GM12872 (cell line): Measurements from ENCODE around the gene SALL4.

Experiments used
- CTCF ChIP-seq: IDR thresholded peaks from 3 replicates; pipeline ENCODE4 v1.5.1; 2011; ENCODE audit warnings: low read depth, mild to moderate bottlenecking, low read length, moderate library complexity; ENCODE audit not compliant: insufficient read depth

SALL4 gene

GRCh38 chr20:51811514-51812128 lies 9.3 kb upstream of the SALL4 start:
- no peak for TF ChIP-seq CTCF

GRCh38 chr20:51811042-51811355 lies 8.7 kb upstream of the SALL4 start:
- TF ChIP-seq CTCF, result no peak

DNA sequence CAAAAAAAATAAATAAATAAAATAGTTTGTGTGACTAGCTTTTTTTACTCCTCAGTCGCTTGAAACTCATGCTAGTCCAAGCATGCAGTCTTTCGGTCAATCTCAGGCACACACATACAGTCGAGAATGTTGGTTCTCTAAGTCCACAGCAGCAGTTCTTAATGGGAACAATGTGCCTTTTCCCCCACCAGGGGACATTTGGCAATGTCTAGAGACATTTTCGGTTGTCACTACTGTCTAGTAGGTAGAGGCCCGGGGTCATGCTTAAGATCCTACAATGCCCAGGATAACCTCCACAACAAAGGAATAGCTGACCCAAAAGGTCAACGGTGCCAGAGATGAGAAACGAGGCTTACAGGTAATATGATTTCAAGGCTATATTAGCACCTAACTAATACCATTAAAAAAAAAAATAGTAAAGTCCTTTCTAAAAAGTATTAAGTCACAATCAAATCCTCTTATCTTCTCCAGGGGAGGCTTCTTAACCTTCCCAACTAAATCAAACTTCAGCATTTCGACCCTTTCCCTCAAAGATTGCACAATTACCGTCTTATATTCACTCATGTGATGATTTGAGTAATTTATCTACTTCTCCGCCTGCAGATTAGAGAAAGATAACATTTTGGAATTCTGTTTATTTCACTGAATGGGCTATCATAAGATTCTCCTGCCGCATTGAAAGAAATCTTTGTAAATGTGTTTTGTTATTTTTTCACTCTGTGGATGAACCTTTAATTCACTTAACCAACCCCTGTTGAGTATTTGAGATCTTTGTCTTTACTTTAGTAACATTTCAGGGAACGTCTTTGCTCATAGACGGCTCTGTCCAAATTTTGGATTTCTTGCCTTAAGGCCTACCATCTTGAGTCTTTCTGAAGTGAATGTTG lies 8.1 kb upstream of the SALL4 start:
- TF ChIP-seq CTCF, result no peak; the same call in 2 of the 3 replicates

DNA sequence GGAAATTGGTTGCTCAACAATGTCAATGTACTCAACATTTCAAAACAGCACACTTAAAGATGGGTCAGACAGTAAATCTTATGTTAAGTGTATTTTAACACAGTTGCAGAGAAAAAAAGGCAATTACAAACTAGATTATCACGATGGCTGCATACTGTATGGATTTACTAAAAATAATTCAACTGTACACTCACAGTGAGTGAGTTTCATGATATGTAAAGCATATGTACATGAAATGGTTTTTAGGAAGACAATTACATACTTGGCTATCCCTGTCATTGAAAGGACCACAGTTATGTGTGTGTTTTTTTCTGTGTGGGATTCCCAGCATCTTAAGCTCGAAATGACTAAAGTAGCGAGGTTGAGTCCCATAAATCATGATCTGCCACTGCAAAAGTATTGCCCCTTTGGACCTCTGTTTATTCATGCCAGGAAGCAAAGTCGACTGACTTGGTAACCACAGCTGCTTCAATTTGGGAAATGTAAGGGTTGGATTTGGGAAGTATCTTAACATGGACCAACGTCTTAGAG lies 5.5 kb upstream of the SALL4 start:
- no peak for TF ChIP-seq CTCF

DNA sequence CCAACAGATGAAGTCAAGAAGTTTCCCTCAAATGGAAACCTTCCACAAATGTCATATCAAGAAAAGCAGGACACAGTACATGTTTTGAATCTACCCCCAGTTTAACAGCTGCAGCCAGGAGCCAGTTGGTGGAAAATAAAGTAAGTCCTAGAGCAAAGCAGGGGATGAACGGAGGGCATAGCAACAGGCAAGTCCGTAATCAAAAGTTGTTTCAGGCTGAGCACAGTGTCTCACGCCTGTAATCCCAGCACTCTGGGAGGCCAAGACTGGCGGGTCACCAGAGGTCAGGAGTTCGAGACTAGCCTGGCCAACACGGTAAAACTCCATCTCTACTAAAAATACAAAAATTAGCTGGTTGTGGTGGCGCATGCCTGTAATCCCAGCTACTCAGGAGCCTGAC lies 2.4 kb upstream of the SALL4 start:
- no peak for TF ChIP-seq CTCF

DNA sequence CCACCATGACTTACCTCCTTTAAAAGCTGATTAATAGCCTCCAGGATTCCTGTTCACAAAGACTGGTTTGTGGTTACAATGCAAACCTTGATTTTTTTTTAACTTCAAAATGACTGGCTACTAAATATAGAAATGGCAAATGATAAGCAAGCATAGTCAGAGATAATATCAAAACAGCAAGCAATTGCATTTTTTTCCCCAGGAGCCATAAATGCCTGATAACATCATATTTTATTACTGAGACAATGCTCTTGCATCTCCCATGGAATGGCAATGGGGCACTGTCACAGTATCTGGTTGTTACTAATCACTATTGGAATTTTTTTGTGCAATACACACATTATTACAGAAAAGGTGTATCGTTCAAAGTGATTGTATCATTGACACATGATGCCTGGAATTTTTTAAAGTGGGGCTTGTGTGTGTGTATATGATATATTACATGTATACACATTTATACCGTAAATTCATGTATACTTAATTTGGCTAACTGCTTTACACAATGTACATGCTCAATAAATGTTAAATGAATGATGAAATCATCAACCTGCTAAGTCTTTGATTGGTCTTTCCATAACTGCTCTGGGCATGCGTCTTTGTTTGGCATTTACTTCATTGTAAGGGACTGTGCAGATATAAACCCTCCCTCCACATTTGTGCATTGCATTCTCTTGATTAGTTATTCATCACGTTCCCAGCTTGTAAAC lies 980 bp upstream of the SALL4 start:
- no peak for TF ChIP-seq CTCF

- no peak for TF ChIP-seq CTCF
Measured at GRCh38 chr20:51801823-51802123, 548 bp downstream of the SALL4 start.
